DMS153 treated with DMSO at 0.1 percent for 48 hours (cell line): ENCODE data around the gene OSBP.
"Not testable (repeated sequence)": the region's sequence is repeated elsewhere in the genome, so short reads cannot be mapped to it uniquely, and the experiment has no call there.

Experiments used
- DNase-seq: peaks from one replicate; lab custom pipeline; 2025; ENCODE audit not compliant: unreplicated experiment; lab: John Stamatoyannopoulos, UW

The OSBP gene, protein sequence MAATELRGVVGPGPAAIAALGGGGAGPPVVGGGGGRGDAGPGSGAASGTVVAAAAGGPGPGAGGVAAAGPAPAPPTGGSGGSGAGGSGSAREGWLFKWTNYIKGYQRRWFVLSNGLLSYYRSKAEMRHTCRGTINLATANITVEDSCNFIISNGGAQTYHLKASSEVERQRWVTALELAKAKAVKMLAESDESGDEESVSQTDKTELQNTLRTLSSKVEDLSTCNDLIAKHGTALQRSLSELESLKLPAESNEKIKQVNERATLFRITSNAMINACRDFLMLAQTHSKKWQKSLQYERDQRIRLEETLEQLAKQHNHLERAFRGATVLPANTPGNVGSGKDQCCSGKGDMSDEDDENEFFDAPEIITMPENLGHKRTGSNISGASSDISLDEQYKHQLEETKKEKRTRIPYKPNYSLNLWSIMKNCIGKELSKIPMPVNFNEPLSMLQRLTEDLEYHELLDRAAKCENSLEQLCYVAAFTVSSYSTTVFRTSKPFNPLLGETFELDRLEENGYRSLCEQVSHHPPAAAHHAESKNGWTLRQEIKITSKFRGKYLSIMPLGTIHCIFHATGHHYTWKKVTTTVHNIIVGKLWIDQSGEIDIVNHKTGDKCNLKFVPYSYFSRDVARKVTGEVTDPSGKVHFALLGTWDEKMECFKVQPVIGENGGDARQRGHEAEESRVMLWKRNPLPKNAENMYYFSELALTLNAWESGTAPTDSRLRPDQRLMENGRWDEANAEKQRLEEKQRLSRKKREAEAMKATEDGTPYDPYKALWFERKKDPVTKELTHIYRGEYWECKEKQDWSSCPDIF

DNA sequence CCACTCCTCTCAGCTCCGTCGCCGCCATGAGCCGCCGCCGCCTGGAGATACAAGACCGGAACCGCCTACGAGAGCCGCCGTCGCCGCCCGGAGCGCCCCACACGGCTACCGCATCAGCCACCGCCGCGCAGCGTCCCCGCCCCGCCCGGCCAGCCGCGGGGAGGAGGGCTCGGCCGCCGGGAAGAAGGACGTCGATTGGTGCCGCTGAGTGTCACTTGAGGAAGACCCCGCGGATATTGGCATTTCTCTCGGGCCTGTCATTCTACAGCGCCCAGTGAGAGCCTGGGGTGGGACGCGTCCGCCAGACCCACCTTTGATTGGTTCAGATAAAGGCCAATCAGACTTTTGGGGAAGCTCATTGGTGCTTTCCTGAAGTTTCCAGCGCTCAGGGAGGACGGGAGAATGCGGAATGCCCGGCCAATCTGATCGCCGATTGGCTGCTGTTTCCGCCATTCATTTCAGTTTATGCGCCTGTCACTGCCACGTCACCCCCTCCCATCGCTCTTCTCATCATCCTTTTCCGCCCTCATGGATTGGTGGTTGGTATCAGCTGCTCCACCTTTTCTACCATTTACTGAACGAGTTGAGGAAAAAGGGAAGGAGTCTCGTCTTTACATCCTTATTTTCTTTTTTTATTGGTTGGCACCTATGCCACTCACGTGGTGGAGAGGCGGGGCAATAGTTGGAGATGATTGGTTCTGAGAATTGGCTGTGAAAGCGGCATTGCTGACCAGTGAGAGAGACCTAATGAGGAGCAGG lies at the start of gene OSBP:
OSBP (minus strand) TSS at position 138 of the 759 bp plus-strand sequence; CDS start at position 28, 110 bp downstream.
- peak; percentile 100 for DNase-seq

DNA sequence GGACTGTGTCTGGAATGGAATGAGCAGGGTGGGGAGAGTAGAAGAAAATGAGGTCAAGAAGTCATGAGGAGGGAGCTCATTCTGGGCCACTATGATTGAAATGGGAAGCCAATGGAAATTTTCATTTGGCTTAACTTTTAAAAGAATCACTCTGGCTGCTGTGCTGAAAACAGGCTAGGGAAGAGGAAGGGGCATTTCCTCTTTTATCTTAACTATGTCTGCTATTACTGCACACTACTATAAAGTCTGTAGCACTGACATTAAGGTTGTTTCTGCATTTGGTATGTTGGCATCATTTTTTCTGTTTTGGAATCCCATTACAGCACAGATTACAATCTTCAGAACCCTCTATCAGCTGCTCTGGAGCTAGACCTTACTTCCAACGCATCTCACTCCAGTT lies 45.0 kb upstream of the OSBP start:
- no peak for DNase-seq

DNA sequence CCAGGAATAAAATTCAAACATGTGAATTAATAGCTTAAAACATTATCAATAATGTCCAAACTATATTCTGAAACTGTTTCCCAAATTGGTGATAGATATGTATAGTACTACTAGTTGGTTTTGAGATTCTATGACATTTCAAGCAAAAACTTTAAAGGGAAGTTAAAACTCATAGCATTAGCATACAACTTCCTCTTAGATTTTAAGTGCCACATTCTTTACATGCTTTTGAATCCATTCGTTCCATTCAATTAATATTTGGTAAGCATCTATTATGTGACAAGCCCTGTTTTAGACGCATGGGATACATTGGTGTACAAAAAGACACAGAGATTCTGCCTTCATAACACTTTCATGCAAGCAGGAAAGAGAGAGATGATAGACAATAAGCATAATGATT lies 44.4 kb upstream of the OSBP start:
- DNase-seq = no peak

DNA sequence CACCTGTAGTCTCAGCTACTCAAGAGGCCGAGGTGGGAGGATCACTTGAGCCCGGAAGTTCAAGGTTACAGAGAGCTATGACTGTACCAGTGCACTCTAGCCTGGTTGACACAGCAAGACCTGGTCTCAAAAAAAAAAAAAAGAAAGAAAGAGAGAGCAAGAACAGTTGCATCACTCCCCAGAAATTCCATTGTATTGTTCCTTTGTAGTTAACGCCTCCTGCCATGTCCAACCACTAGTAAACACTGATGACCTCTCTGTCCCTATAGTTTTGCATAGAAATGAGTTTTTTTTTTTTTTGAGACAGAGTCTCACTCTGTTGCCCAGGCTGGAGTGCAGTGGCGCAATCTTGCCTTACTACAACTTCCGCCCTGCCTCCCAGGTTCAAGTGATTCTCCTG lies 42.5 kb upstream of the OSBP start:
- DNase-seq = no peak

DNA sequence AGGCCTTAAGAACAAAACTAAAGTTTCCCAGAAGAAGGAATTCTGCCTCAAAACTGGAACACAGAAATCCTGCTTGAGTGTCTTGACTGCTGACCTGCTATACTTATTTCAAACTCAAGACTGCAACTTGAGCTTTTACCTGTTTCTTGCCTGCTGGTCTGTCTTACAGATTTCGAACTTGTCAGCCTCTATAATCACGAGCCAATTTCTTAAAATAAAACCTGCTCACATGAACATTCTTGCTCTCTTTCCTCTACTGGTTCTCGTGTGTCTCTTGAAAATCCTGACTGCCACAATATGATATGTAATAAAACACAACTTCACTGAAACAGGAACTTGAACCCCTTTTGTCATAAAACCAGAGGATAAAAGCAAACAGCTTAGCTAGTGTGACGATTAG lies 39.3 kb upstream of the OSBP start:
- DNase-seq = no peak

DNA sequence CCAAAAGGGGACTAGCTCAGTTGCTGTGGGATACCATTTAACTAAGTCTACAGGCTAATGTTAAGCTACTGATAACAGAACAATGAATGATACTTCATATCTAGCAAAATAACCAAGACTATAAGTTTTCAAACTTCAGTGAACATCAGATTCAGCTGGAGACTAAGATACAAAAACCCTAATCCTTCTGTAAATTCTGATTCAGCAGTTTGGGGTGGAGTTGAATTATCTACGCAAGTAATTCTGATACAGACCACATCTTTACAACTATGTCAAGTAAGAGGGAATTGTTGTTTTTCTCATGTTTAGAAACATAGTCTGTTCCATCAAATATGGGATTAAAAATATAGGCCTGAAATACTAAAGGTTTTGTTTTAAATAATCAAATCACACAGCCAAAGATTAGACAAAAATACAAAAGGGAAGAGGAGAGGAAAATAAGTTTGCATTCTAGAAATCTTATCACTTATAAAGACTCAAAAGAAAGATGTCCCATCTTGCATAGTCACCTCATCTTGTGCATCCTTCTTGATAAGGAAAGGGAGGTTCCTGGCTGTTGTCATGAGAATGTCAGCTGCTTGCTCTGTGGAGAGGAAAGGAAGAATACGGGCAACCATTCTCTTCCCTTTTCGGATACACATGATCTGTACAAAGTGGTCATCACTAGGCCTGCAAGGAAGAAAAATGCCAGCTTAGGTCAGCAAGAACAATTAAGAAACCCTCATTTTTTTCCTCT lies 31.8 kb upstream of the OSBP start:
- DNase-seq = no peak

DNA sequence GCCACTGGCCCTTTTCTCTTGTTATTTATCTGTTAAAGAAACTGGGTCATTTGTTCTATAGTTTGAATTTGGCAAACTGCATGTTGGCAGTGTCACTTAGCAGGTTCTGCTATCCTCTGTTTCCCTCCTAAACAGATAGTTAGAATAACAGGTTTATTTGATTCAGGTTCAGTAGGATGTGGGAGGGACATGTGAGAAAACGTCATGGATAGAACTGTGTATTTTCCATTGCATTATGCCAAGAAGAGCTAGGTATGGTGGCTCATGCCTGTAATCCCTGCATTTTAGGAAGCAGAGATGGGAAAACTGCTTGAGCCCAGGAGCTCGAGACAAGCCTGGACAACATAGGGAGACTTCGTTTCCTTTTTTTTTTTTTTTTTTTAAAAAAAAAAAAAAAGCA lies 29.0 kb upstream of the OSBP start:
- DNase-seq = no peak

DNA sequence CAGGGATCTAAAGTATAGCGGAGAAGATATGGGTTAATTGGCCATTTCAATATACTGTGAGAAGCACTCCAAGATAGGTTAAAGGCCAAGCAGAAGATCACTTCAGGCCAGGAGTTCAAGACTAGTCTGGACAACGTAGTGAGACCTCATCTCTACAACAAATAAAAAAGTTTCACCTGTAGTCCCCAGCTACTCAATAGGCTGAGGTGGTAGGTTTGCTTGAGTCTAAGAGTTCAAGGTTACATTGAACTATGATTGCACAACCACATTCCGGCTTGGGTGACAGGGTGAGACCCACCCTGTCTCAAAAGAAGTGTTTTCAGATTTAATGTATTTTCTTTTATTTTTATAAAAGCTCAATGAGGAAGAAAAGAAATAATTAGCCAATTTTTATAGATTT lies 27.8 kb upstream of the OSBP start:
- no peak for DNase-seq

DNA sequence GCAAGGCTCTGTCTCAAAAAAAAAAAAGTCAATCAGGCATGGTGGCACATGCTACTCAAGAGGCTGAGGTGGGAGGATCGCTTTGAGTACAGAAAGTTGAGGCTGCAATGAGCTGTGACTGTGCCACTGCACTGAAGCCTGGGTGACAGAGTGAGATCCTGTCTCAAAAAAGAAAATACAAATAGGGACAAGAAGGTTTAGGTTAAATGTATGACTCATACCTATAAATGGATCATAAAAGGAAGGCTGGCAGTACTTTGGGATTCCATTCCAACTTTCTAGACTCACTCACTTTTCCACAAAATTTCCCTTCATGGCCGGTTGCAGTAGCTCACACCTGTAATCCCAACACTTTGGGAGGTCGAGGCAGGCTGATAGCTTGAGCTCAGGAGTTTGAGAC lies 25.6 kb upstream of the OSBP start:
- DNase-seq = no peak

DNA sequence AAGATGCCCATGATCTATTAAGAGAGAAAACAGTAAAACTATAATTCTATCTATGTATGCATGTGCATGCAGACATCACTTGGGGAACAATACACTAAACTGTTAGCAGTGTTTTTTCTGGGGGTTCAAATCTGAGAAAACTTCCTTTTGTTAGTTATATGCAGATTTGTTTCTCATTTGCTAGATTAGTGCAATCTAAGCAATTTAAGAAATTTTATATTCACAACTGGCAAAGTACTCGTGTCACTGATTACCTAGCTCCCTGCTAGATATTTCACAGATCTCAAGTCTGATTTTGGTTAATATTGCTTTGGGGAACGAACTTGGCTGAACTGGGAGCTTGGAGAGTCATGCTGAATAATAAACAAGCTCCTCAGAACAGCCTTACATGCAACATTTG lies 14.9 kb upstream of the OSBP start:
- no peak for DNase-seq

DNA sequence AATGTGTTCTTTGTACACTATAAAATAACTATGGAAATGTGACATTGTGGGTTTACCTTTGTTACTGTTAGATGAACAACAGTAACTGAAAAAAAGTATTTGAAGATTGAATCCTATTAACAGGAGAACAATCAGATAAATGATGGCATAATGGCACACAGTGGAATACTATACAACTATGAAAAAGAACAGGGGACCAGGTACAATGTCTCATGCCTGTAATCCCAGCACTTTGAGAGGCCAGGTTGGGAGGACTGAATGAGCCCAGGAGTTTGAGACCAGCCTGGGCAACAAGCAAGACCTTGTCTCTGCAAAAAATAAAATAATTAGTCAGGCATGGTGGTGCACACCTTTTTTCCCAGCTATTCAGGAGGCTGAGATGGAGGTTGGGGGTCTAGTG lies 14.4 kb upstream of the OSBP start:
- DNase-seq = no peak

DNA sequence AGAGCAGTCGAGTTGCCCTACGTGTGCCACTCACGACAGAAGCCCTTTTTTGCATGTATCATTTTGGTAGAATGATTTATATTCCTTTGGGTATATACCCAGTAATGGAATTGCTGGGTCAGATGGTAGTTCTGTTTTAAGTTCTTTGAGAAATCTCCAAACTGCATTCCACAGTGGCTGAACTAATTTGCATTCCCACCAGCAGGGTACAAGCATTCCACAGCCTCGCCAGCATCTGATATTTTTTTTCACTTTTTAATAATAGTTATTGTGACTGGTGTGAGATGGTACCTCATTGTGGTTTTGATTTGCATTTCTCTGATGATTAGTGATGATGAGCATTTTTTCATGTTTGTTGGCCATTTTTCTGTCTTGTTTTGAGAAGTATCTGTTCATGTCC lies 11.4 kb upstream of the OSBP start:
- DNase-seq = not testable (repeated sequence)

DNA sequence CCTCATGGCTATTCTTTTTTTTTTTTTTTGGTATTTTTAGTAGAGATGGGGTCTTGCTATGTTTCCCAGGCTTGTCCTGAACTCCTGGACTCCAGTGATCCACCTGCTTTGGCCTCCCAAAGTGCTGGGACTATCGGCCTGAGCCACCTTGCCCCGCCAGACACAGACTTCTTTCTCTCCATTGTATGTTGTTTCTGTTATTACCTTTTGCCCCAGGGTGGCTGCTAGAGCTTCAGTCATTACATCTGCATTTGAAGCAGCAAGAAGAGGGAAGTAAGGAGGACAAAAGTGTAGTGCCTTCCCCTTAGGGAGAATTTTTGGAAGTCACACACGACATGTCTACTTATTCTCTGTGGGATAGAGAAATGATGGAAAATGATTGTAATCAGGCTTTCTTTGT lies 10.1 kb upstream of the OSBP start:
- no peak for DNase-seq

DNA sequence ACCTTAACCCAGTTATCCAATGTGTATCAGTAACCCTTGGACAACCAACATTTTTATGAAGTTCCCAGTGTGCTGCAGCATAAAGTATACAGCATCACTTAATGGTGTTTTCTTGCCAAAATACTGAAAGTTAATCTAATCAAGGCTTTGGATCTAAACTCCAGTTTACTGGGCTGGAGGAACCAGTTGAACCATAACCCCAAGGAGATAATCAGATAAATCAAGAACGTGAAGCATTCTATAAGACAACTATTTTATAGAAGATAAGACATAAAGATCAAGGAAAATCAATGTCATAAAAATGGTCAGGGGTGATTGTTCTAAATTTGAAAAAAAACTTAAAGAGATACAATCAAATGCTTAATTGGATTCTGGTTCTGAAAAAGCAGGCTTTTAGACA lies 2.3 kb upstream of the OSBP start:
- DNase-seq = no peak

DNA sequence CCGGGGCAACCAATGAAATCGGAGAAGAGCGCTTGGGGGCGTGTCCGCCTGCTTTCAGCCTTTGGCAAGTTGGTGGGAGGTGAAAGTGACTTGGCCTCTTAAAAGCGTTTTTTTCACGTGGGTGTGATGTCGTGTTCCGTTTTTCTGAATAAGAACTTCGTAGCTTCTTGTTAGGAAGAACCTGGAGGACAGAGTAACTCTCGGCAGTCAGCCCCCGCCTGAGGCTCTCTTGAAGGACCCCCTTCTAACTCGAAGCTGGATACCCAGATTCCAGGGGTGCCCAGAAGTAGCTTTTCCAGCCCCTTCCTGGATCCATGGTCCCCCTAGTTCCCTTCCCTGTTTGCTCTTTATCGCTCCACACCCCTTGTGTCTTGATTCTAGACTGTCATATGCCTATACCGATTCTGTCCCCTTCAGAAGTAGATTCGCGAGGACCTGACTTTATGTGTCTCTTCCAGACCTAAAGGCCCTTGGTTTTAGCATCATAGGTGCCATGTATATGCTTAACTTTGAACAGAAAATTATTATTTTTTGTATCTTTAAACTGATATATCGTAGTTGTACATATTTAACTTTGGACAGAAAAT lies 915 bp upstream of the OSBP start:
- DNase-seq = no peak

DNA sequence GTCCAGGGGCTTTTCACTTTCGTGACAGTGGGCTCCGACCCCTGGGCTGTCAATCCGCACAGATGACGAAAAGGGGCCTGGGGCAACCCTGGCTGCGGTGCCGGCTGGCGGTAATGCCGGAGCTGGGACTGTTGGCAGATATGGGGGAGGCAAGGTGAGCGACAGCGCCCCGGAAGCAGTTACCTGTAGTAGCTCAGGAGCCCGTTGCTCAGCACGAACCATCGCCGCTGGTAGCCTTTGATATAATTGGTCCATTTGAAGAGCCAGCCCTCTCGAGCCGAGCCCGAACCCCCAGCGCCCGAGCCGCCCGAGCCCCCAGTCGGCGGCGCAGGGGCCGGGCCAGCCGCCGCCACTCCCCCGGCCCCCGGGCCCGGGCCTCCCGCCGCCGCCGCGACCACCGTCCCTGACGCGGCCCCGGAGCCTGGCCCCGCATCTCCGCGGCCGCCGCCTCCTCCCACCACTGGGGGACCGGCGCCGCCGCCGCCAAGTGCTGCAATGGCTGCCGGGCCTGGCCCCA lies 396 bp downstream of the OSBP start:
- no peak for DNase-seq

DNA sequence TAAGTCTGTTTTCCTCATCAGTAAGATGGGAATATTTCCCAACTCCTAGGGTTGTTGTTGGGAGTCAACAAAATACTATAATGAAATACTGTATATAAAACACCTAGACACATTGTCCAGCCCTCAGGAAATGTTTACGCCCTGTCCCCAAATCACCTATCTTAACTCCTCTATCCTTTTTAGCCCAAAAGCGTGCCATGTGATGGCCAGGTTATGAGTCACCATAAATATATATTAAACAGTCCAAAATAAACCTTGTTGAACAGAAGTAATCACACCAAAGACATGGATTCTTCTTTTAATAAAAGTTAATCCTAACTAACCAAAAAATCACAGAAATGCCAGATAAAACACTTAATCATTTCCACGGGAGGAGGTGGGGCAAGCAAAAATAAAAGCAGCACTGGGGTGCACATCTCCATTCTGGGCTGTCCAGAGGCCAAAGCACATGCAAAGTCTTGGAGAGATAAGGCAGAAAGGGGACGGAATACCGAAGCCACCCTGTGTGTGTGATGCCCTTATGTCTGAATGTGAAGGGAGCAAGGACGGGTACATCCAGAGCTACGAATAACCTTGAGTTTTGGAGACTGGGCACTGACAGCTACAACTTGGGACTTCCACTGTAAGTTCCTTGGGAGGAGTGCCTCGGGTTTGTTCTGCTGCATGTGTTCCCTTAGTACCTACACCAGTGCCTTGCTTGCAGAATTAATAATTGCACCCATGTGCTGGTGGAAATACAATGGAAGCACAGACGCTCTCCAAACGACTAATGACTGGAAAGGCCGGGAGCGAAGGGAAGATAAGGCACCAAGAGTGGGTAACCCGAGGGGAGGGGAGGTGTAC lies 1.1 kb downstream of the OSBP start:
- DNase-seq = no peak

DNA sequence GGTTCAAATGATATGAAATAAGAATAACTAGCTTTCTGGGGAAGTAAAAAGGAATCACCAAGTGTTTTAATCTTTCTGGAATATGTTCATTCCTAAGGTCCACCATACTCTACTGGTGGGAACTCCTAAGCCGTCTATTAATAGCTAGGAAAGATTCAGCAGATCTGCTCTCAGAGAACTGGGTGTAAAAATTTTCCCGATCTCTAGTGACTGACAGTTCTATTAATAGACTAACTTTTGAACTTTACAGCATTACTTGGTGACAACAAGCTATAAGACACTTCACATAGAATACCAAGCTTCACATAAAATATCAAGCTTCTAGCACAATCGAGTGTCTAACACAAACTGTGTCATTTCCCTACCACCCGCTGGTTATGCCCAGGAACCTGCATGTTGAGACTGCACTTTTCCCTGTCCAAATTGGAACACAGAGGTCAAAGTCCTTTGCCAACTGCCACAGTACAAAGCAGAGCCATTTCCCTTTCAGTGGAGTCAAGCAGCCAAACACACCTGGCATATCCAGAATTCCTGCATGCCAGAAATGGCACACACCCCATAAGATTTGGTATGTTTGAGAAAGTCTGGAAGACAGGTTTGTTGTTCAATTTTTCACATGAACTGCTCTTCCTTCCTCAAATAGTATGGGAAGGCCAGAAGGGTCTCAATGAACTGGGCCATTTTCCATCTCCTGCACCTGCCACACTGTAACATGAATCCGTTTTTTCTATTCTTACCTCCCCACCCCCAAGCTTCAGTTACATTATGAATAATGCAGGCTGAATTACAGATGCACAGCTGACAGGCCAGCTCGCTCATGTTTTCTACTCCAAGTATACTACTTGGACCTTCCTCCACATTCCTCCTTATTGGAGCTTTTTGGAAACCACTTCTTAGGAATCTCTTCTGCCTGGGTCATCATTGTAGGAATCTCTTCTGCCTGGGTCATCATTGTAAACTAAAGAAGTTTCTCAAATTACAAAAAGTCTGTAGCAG lies 3.7 kb downstream of the OSBP start:
- peak; percentile 20 for DNase-seq
